ENCODE data around the gene ZBTB32.

DNA sequence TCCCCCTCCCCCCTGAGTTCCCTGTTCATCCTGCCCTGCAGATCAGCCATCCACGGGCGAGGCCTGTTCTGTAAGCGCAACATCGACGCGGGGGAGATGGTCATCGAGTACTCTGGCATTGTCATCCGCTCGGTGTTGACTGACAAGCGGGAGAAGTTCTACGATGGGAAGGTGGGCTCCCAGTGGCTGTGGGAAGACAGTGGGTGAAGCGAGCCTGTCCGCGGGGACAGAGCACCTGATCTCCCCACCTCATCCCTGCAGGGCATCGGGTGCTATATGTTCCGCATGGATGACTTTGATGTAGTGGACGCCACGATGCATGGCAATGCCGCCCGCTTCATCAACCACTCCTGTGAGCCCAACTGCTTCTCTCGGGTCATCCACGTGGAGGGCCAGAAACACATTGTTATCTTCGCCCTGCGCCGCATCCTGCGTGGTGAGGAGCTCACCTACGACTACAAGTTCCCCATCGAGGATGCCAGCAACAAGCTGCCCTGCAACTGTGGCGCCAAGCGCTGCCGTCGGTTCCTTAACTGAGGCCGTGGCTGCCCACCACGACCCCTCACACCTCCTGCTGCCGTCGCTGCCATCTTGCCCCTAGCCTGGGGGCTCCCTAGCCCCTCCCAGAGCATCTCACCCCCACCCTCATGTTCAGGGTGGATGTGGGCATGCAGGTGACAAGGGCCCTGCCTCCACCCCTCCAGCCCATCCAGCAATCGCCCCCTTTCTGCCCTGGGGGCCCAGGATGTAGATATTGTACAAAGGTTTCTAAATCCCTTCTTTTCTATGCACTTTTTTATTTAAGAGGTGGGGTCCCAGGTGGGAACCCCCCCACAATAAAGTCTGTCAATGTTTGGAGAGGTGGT is 33.9 kb downstream of the ZBTB32 start:
- TF ChIP-seq, protein P1, sequence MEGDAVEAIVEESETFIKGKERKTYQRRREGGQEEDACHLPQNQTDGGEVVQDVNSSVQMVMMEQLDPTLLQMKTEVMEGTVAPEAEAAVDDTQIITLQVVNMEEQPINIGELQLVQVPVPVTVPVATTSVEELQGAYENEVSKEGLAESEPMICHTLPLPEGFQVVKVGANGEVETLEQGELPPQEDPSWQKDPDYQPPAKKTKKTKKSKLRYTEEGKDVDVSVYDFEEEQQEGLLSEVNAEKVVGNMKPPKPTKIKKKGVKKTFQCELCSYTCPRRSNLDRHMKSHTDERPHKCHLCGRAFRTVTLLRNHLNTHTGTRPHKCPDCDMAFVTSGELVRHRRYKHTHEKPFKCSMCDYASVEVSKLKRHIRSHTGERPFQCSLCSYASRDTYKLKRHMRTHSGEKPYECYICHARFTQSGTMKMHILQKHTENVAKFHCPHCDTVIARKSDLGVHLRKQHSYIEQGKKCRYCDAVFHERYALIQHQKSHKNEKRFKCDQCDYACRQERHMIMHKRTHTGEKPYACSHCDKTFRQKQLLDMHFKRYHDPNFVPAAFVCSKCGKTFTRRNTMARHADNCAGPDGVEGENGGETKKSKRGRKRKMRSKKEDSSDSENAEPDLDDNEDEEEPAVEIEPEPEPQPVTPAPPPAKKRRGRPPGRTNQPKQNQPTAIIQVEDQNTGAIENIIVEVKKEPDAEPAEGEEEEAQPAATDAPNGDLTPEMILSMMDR (IDR thresholded peaks at IDR 0.05; ENCODE audit: low read depth, low read length, poor library complexity, severe bottlenecking) = no peak
- TF ChIP-seq EZH2phosphoT487 (IDR thresholded peaks at IDR 0.05; ENCODE audit: borderline replicate concordance, low read length) = no peak
